ENCODE results near the gene C16orf92. TPM values are rescaled to one million over a fixed set of nuclear protein-coding genes. Genes with fewer than 3 reads are reported as not detected.
A peak's percentile ranks its signal among the peaks of the same experiment; 100 is the strongest.

C16orf92 gene
- total RNA-seq, 1 experiment from 2014 or later, result not detected

DNA sequence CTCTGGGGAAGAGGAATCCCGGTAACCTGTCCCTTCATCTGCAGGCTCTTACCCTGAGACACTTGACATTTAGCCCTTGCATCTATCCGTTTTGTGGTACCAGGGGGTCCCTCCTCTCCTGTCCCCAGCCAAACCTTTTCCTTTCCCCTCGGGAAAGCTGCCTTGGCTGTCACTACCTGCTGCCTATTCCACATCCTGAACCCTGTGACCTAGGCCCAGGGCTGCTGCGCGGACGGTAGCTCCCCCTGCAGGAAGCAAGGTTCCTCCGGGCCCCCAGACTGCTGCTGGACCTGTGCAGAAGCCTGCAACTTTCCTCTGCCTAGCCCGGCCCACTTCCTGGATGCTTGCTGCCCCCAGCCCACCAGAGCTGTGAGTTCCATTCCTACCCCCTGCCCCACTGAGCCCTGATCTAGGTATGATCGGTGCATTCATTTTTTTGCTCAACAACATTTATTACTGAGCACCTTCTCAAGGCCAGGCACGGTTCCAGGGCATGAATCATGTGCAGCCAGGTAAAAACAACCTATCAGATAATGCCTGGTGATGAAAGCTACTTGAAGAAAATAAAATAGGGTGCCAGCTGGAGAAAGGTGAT, 32.1 kb downstream of the C16orf92 start:
- H3K27me3 ChIP-seq, result no peaks in the 10 kb centered on the region
- H3K36me3 ChIP-seq, result peaks cover 19% of the 10 kb centered on the region
- DNase-seq, result no peak
- H3K4me3 ChIP-seq, result no peak overlapping the region
- no peaks in the 10 kb centered on the region for H3K9me3 ChIP-seq

DNA sequence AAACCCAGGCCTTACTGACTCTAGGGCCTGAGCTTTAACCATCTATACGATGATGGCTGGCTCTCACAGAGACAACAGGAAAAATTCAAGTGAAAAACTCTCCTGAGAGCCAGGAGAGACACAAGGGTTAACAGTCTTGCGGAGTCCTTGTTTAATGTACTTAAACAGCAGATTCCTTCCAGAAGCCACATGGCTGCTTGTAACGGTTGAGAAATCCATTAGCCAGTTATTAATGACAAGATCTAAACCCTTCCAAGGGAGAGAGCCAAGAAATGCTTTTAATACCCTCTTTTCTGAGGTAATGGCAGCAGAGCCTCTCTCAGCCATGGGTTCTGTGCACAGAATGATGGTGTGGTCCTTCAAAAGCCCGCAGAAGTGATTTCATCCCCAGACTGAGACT, 37.3 kb downstream of the C16orf92 start:
- H3K4me3 ChIP-seq, result no peak overlapping the region
- peaks cover 31% of the 10 kb centered on the region for H3K36me3 ChIP-seq
- H3K9me3 ChIP-seq, result no peaks in the 10 kb centered on the region
- no peaks in the 10 kb centered on the region for H3K27me3 ChIP-seq
- DNase-seq, result no peak

DNA sequence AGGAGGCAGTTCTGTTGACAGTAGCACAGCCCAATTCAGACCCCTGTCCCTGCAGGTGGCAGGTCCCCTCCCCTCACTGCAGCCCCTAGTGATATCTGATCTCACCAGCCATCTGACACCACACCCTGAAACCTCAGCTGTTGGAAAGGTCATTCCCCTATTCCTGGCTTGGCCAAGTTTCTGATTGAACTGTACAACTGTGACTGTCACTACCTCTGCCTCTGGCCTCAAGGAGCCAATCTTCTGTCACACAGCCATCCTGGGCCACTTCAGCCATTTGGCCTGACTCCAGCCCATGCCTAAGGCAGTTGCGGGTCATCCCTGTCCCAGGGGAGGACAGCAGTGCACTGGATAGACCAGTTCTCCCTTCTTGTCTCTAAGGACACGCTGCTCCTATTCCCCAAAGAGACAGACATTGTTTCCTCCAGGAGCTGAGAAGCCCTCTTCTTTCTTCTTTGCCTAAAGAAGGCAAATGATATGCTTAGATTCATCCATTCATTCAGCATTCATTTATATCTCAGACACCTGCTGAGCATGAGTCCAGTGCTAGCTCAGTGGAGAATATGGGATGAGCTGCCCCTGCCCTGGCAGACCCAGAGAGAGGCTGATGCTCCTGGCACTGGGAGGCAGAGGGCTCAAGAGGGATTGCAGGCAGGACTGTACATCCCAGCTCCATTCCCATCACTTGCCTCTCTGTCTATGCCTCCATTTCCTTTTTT, 38.0 kb downstream of the C16orf92 start:
- Histone ChIP-seq H3K27me3 (no peaks in the 10 kb centered on the region), H3K4me3 (no peak overlapping the region), H3K9me3 (no peaks in the 10 kb centered on the region), H3K36me3 (peaks cover 30% of the 10 kb centered on the region)
- no peak for DNase-seq

DNA sequence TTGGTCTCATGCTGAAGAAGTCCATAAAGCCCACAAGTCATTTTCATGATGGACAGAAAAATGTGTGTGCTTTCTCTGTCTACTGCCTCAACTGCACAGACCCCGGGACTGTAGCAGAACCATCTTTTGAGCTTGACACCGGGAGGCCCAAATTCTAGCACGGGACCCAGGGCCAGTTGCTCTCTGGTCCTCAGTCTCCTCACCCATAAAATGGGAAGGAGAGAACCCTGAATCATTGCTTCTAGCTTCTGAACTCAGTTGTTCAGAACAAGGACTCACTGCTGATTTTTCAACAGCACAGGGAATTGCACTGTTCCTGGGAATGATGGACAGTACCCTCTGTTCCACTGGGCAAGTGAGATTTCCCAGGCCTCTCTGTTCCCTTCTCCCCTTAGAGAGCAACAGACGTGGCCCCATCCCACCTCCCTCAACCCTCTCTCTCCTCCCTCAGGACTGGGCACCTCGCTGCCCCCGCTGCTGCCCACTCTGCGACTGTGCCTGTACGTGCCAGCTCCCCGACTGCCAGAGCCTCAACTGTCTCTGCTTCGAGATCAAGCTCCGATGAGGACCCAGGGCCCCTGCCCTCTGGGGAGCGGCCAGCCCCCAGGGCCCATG, 40.4 kb downstream of the C16orf92 start:
- H3K36me3 ChIP-seq, result peaks cover 54% of the 10 kb centered on the region
- peak overlapping the region; percentile 88 for H3K4me3 ChIP-seq
- DNase-seq, result no peak
- H3K9me3 ChIP-seq, result no peaks in the 10 kb centered on the region
- no peaks in the 10 kb centered on the region for H3K27me3 ChIP-seq

DNA sequence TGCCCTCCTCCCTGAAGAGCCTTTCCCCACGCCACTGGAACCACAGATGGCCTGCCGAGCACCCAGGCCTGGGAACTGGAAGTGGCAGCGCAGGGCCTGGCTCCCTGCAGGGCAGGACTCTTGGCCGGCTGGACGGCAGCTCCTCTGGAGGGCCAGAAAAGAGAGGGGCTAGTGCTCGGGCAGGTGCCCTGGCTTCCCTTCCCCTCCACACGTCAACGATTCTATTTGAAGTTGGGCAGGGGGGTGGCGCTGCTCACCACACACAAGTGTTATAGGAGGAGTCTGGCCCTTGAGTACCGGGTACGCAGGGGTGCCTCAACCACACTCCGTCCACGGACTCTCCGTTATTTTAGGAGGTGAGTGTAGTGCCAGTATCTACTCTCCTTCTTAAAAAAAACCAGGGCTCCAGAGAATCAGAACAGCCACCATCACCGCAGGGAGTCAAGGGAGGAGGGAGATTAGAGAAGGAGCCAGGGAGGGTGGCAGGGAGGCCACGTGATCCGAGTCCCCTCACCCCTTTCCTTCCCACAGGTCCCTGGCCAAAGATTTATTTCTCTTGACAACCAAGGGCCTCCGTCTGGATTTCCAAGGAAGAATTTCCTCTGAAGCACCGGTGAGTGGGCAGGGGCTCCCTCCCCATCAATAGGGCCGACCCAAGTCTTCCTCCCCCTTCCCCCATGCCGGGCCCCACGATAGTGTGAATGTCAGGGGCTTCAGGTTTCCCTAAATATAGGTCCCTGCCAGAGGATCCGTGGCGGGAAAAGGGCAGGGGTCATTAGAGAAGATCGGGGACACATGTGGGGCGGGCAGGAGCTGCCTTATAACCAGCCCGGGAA, 41.1 kb downstream of the C16orf92 start:
- Histone ChIP-seq H3K9me3 (no peaks in the 10 kb centered on the region), H3K27me3 (no peaks in the 10 kb centered on the region), H3K36me3 (peaks cover 55% of the 10 kb centered on the region), H3K4me3 (peak overlapping the region; percentile 88)
- DNase-seq, result peak; percentile 83

DNA sequence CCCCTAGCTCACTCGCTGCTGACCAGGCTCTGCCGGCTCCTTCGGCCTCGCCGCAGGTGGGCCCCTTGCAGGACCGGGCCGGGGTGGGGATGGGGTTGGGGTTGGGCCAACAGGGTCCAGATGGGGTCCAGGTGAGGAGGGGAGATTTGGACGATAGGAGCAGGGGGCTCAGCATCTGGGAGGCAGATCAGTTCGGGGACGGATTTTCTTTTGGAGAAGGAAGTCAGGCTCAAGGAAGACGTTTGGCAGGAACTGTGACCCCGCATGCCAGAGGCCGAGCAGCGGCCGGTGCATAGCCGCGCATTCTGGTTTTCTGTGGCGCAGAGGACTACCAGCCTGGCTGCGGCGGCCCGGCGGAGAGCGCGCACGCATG, 41.7 kb downstream of the C16orf92 start:
- Histone ChIP-seq H3K4me3 (peak overlapping the region; percentile 88), H3K9me3 (no peaks in the 10 kb centered on the region), H3K27me3 (no peaks in the 10 kb centered on the region), H3K36me3 (peaks cover 58% of the 10 kb centered on the region)
- DNase-seq, result no peak

DNA sequence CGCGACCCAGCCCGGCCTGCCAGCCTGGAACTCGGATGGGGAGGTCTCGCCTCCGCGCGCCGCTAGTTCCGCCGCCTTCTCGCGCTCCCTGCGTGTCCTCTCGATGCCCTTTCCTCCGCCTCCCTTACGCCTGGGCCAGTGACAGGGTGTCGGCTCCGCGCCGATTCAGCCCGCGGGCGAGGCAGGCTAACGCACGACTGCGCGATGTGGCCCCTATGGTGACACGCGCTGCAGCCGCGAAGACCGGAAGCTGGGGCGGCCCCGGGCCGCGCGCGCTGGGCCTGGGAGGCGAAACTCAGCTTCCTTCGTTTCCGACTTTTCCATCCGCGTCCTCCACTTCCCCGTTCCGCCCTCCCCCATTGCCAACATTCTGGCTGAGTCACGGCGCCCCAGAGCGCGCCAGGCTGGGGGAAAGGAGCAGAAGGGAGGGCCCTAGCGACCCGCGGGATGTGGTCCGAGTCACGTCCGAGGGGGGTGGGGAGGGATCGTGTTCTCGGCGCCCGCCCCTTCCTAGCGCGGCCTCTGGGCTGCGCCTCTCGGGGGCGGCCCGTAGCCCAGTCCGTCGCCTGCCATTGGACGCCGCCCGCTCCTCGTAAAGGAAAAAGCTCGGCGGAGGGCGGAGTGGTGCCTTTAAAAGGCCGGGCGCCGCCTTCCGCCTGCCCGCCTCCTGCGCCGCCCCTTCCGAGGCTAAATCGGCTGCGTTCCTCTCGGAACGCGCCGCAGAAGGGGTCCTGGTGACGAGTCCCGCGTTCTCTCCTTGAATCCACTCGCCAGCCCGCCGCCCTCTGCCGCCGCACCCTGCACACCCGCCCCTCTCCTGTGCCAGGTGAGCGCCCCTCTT, 42.3 kb downstream of the C16orf92 start, which contains the start of gene ALDOA:
TSS of gene ALDOA (plus strand) at position 659 of the 841 bp plus-strand sequence. CDS start 1,138 bp downstream, outside the sequence.
- no peaks in the 10 kb centered on the region for H3K9me3 ChIP-seq
- peaks cover 60% of the 10 kb centered on the region for H3K36me3 ChIP-seq

DNA sequence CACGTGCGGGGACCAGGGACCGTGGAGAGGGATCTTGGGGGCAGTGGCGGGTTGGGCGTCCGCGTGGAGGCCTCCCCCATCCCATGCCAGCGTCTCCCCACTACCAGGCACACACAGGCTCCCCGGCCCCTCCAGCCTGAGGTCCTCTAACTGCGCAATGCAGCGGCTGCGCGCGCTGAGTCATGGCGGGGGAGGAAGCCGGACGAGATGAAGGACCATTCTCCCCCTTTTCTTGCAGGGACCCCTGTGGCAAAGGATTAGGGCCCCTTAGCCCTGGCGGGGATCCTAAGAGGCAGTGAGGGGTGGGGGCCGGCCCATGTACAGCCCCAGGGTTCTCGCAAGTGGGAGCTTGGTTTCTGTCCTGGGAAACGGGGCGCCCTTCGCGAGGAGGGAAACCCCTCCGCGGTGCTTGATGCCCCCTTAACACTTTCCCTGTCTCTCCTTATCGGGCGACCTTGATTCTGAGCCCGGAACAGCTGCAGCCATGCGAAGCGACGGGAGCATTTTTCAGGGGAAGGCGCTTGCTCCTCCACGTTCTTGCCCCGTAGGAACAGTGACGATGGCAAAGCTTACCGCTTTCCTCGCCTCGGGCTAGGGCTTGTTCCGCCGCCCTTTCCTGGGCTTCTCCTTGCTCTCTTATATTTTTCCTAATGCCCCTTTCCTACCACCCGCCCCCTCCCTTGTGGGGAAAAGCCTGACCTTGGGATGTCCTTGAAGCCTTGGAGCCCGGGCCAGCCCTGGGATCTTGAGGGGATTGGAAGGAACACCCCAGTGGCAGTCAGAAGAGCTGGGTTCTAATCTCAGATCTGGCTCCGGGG, 43.2 kb downstream of the C16orf92 start:
- DNase-seq, result peak; percentile 74
- Histone ChIP-seq H3K9me3 (no peaks in the 10 kb centered on the region), H3K4me3 (peak overlapping the region; percentile 88), H3K36me3 (peaks cover 66% of the 10 kb centered on the region), H3K27me3 (no peaks in the 10 kb centered on the region)

More for the DNA sequence above, 42.3 kb downstream of the C16orf92 start, which contains the start of gene ALDOA:
- Histone ChIP-seq H3K27me3 (no peaks in the 10 kb centered on the region), H3K4me3 (peak within 1 kb of the TSS; percentile 88)
- peak; percentile 99 for DNase-seq

DNA sequence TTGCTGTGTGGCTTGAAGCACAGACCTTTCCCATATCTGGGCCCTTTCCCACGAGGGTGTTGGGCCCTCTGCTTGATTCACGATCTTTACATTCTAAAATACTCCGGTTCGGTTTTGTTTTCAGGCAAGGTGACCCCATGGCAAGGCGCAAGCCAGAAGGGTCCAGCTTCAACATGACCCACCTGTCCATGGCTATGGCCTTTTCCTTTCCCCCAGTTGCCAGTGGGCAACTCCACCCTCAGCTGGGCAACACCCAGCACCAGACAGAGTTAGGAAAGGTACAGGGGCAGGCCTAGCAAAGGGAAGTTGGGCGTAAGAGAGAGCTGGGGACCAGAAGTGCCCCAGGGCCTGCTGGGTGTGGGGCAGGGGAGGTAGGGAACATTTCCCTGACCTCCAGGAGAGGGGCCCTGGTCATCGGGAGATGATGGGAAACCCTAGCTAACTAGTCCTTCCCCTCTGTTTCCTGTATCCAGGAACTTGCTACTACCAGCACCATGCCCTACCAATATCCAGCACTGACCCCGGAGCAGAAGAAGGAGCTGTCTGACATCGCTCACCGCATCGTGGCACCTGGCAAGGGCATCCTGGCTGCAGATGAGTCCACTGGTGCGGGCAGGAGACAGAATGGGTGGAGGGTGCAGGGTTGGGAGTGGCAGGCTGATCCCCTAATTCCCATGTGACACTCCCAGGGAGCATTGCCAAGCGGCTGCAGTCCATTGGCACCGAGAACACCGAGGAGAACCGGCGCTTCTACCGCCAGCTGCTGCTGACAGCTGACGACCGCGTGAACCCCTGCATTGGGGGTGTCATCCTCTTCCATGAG, 44.0 kb downstream of the C16orf92 start:
- Histone ChIP-seq H3K27me3 (no peaks in the 10 kb centered on the region), H3K9me3 (no peaks in the 10 kb centered on the region), H3K4me3 (peak overlapping the region; percentile 88), H3K36me3 (peaks cover 74% of the 10 kb centered on the region)
- no peak for DNase-seq

DNA sequence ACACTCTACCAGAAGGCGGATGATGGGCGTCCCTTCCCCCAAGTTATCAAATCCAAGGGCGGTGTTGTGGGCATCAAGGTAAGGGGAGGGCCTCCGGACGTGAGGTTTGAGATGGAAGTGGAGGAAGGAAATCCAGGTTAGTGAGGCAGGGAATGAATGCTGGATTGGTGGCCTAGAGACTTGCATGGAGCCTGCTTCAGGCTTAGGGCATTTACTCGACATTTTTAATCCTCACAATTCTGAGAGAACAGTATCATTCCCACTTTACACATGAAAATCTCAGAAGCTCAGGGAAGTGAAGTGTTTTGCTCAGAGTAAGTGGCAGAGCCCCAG, 44.6 kb downstream of the C16orf92 start:
- DNase-seq, result no peak
- Histone ChIP-seq H3K27me3 (no peaks in the 10 kb centered on the region), H3K36me3 (peaks cover 80% of the 10 kb centered on the region), H3K9me3 (no peaks in the 10 kb centered on the region), H3K4me3 (peak overlapping the region; percentile 88)

DNA sequence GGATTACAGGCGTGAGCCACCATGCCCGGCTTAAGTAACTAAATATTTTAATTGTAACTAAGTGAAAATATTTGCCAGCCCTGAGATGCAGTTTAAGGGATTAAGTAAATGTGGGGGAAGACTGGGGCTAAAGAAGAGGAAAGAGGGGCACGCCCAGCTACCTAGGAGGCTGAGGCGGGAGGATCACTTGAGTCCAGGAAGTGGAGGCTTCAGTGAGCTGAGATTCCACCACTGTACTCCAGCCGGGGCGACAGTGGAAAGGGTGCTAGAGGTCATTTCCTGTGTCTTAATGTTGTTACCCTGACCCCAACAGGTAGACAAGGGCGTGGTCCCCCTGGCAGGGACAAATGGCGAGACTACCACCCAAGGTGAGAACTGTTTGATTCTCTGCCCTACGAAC, 45.3 kb downstream of the C16orf92 start:
- no peak overlapping the region for H3K4me3 ChIP-seq
- DNase-seq, result no peak
- H3K36me3 ChIP-seq, result peaks cover 86% of the 10 kb centered on the region
- H3K27me3 ChIP-seq, result no peaks in the 10 kb centered on the region
- no peaks in the 10 kb centered on the region for H3K9me3 ChIP-seq

DNA sequence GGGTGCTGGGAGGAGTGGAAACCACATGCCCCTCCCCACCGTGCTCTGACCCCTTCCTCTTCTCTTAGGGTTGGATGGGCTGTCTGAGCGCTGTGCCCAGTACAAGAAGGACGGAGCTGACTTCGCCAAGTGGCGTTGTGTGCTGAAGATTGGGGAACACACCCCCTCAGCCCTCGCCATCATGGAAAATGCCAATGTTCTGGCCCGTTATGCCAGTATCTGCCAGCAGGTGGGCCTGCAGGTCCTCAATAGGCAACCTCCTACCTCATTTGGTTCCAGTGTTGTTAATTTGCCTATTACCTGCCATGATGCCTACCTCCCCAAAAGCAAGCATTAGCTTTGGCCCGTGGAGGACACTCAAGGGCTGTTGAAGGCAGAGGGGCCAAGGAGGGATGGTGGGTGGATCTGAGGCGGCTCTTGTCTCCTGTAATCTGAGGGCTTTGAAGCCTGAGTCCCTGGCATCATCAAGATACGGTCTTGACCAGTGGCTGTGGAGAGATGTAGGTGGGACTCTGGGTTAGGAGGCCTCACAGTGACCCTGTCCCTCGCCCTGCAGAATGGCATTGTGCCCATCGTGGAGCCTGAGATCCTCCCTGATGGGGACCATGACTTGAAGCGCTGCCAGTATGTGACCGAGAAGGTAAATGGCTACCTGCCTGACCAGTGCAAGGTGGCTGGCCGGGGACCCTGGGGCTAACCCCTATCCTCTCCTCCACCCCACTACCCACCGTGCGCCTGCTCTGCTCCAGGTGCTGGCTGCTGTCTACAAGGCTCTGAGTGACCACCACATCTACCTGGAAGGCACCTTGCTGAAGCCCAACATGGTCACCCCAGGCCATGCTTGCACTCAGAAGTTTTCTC, 46.0 kb downstream of the C16orf92 start:
- no peaks in the 10 kb centered on the region for H3K27me3 ChIP-seq
- no peak for DNase-seq
- H3K4me3 ChIP-seq, result no peak overlapping the region
- H3K9me3 ChIP-seq, result no peaks in the 10 kb centered on the region
- H3K36me3 ChIP-seq, result peaks cover 89% of the 10 kb centered on the region

DNA sequence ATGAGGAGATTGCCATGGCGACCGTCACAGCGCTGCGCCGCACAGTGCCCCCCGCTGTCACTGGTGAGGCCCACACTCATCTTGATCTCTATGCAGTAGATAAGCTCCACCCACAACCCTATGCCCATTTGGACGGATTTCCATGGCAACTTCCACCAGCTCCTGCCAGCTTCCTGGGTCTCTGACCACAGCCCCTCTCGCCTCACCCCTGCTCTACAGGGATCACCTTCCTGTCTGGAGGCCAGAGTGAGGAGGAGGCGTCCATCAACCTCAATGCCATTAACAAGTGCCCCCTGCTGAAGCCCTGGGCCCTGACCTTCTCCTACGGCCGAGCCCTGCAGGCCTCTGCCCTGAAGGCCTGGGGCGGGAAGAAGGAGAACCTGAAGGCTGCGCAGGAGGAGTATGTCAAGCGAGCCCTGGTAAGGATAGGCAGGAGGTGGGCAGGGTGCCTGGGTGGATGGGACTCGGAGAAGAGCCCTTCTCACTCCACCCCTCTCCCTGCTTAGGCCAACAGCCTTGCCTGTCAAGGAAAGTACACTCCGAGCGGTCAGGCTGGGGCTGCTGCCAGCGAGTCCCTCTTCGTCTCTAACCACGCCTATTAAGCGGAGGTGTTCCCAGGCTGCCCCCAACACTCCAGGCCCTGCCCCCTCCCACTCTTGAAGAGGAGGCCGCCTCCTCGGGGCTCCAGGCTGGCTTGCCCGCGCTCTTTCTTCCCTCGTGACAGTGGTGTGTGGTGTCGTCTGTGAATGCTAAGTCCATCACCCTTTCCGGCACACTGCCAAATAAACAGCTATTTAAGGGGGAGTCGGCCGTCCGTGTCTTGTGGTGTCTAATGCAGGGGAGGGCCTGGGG, 46.8 kb downstream of the C16orf92 start:
- peaks cover 84% of the 10 kb centered on the region for H3K36me3 ChIP-seq
- no peak overlapping the region for H3K4me3 ChIP-seq
- no peak for DNase-seq
- H3K9me3 ChIP-seq, result no peaks in the 10 kb centered on the region
- H3K27me3 ChIP-seq, result no peaks in the 10 kb centered on the region

All from MG63 (cell line).